Osteoblast (primary cell): ENCODE results near the gene DENND1A. TPM values are rescaled to one million over a fixed set of nuclear protein-coding genes. Genes with fewer than 3 reads are reported as not detected.

Source experiments
- DNase-seq: peaks from one replicate; pipeline ENCODE4 v3.0.0; 2011; ENCODE audit warnings: low spot score, mixed read lengths; ENCODE audit not compliant: insufficient read length; ENCODE audit errors: missing footprints
- H2AFZ ChIP-seq: 2 replicates; pipeline ENCODE4 v1.6.0; 2011; ENCODE audit warnings: mild to moderate bottlenecking, low read length
- H3K27ac ChIP-seq: 2 replicates; pipeline ENCODE4 v1.5.1; 2011; ENCODE audit warnings: mild to moderate bottlenecking, low read depth, low read length, moderate library complexity
- H3K27me3 ChIP-seq: 2 replicates; pipeline ENCODE4 v1.6.0; 2012; ENCODE audit warnings: mild to moderate bottlenecking, control low read depth, inconsistent platforms, low read length, moderate library complexity; ENCODE audit not compliant: insufficient read depth
- H3K36me3 ChIP-seq: 2 replicates; pipeline ENCODE4 v1.5.1; 2011; ENCODE audit warnings: mild to moderate bottlenecking, low read length, control low read depth, moderate library complexity; ENCODE audit not compliant: insufficient read depth
- H3K4me1 ChIP-seq: 2 replicates; pipeline ENCODE4 v1.5.1; 2011; ENCODE audit warnings: mild to moderate bottlenecking, low read length, control low read depth, moderate library complexity; ENCODE audit not compliant: insufficient read depth
- H3K4me2 ChIP-seq: 2 replicates; pipeline ENCODE4 v1.6.0; 2011; ENCODE audit warnings: mild to moderate bottlenecking, low read length; ENCODE audit not compliant: insufficient read depth
- H3K4me3 ChIP-seq: fragments of 200-600 bp; sonication (generic); 3 replicates; pipeline ENCODE4 v1.5.1; 2012; ENCODE audit warnings: mild to moderate bottlenecking, low read length, inconsistent platforms; ENCODE audit not compliant: insufficient read depth
- H3K79me2 ChIP-seq: 2 replicates; pipeline ENCODE4 v1.6.0; 2012; ENCODE audit warnings: mild to moderate bottlenecking, low read length, control low read depth, inconsistent platforms; ENCODE audit not compliant: insufficient read depth
- H3K9me3 ChIP-seq: 2 replicates; pipeline ENCODE4 v1.5.1; 2011; ENCODE audit warnings: low read depth, low read length, control low read depth
- H4K20me1 ChIP-seq: 2 replicates; pipeline ENCODE4 v1.6.0; 2012; ENCODE audit warnings: mild to moderate bottlenecking, low read length, control low read depth; ENCODE audit not compliant: insufficient read depth
- total RNA-seq: library from RNA; depleted of rRNA; stranded (reverse); fragments of >200 nt; gene quantifications from 2 replicates; pipeline ENCODE4 v1.2.3, GENCODE V29; 2012
- TF ChIP-seq, protein P1 (sequence below): IDR thresholded peaks from 2 replicates; pipeline ENCODE4 v1.5.1; 2011; ENCODE audit warnings: mild to moderate bottlenecking, low read depth, low read length, moderate library complexity; ENCODE audit errors: extremely low read depth

Gene DENND1A
- total RNA-seq, 1 donor = 14.1 TPM

DNA sequence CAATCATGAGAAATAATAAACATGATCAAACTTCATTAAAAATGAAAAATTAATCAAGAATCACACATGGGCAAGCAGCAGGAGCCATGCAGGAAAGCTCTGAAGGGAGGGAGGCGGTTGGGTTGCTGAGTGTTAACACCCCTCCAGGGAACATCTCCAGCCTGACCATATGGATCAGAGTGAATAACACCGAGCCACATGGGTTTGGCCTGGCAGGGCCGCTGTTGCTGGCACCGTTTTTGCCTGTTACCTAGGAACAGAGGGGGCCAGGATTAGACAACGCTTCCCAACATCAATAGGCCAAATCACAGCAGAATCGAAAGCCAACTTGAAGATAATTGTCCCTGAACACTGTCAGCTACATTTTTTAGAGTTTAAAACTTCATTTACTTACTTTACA, 160.2 kb downstream of the DENND1A start:
- no peak for DNase-seq
- TF ChIP-seq, protein P1, sequence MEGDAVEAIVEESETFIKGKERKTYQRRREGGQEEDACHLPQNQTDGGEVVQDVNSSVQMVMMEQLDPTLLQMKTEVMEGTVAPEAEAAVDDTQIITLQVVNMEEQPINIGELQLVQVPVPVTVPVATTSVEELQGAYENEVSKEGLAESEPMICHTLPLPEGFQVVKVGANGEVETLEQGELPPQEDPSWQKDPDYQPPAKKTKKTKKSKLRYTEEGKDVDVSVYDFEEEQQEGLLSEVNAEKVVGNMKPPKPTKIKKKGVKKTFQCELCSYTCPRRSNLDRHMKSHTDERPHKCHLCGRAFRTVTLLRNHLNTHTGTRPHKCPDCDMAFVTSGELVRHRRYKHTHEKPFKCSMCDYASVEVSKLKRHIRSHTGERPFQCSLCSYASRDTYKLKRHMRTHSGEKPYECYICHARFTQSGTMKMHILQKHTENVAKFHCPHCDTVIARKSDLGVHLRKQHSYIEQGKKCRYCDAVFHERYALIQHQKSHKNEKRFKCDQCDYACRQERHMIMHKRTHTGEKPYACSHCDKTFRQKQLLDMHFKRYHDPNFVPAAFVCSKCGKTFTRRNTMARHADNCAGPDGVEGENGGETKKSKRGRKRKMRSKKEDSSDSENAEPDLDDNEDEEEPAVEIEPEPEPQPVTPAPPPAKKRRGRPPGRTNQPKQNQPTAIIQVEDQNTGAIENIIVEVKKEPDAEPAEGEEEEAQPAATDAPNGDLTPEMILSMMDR = no peak

GRCh38 chr9:123763910-123764588, 165.9 kb downstream of the DENND1A start:
- DNase-seq = peak; percentile 87

More for the DNA sequence above, 160.2 kb downstream of the DENND1A start:
- Histone ChIP-seq H4K20me1 (no peaks in the 10 kb centered on the region), H3K27me3 (no peaks in the 10 kb centered on the region), H3K4me2 (no peak overlapping the region), H3K4me1 (peaks cover 3% of the 10 kb centered on the region), H3K9me3 (no peaks in the 10 kb centered on the region), H3K36me3 (no peaks in the 10 kb centered on the region), H3K79me2 (no peaks in the 10 kb centered on the region), H3K27ac (no peak overlapping the region), H2AFZ (no peak overlapping the region), H3K4me3 (no peak overlapping the region)

GRCh38 chr9:123761905-123762605, 167.9 kb downstream of the DENND1A start:
- H3K36me3 ChIP-seq = no peaks in the 10 kb centered on the region
- H3K79me2 ChIP-seq = no peaks in the 10 kb centered on the region
- H3K4me2 ChIP-seq = peak overlapping the region; percentile 49
- no peaks in the 10 kb centered on the region for H4K20me1 ChIP-seq
- no peaks in the 10 kb centered on the region for H3K9me3 ChIP-seq
- H3K4me1 ChIP-seq = peaks cover 36% of the 10 kb centered on the region
- DNase-seq = no peak
- H3K27ac ChIP-seq = peak overlapping the region; percentile 34
- no peaks in the 10 kb centered on the region for H3K27me3 ChIP-seq
- TF ChIP-seq, protein P1 = no peak
- H2AFZ ChIP-seq = peak overlapping the region; percentile 15
- H3K4me3 ChIP-seq = no peak overlapping the region

More at GRCh38 chr9:123763910-123764588, 165.9 kb downstream of the DENND1A start:
- H3K27me3 ChIP-seq = no peaks in the 10 kb centered on the region
- H3K36me3 ChIP-seq = no peaks in the 10 kb centered on the region
- no peaks in the 10 kb centered on the region for H3K9me3 ChIP-seq
- TF ChIP-seq, protein P1 = no peak
- peaks cover 36% of the 10 kb centered on the region for H3K4me1 ChIP-seq
- no peak overlapping the region for H2AFZ ChIP-seq
- H3K4me2 ChIP-seq = peak overlapping the region; percentile 43
- no peak overlapping the region for H3K4me3 ChIP-seq
- H3K27ac ChIP-seq = peak overlapping the region; percentile 53
- no peaks in the 10 kb centered on the region for H4K20me1 ChIP-seq
- no peaks in the 10 kb centered on the region for H3K79me2 ChIP-seq

- no peaks in the 10 kb centered on the region for H3K79me2 ChIP-seq
- no peak overlapping the region for H3K27ac ChIP-seq
- no peak overlapping the region for H3K4me2 ChIP-seq
Measured at GRCh38 chr9:123757960-123758359, 172.0 kb downstream of the DENND1A start.

More at GRCh38 chr9:123757960-123758359, 172.0 kb downstream of the DENND1A start:
- H3K9me3 ChIP-seq = no peaks in the 10 kb centered on the region
- H4K20me1 ChIP-seq = no peaks in the 10 kb centered on the region
- DNase-seq = no peak
- H3K27me3 ChIP-seq = no peaks in the 10 kb centered on the region
- H3K36me3 ChIP-seq = no peaks in the 10 kb centered on the region
- H2AFZ ChIP-seq = no peak overlapping the region
- H3K4me1 ChIP-seq = peaks cover 18% of the 10 kb centered on the region
- TF ChIP-seq, protein P1 = no peak
- H3K4me3 ChIP-seq = no peak overlapping the region
